Activated CD8-positive, alpha-beta memory T cell treated with anti-CD3 and anti-CD28 coated beads for 24 hours (primary cell): ENCODE data around the gene PRADC1.
"Not testable (repeated sequence)": the region's sequence is repeated elsewhere in the genome, so short reads cannot be mapped to it uniquely, and the experiment has no call there.

Experiments
- DNase-seq: peaks from one replicate; pipeline ENCODE4 v3.0.0-alpha.2; 2020

Gene PRADC1

GRCh38 chr2:73200281-73200680 lies 32.8 kb downstream of the PRADC1 start:
- not testable (repeated sequence) for DNase-seq

DNA sequence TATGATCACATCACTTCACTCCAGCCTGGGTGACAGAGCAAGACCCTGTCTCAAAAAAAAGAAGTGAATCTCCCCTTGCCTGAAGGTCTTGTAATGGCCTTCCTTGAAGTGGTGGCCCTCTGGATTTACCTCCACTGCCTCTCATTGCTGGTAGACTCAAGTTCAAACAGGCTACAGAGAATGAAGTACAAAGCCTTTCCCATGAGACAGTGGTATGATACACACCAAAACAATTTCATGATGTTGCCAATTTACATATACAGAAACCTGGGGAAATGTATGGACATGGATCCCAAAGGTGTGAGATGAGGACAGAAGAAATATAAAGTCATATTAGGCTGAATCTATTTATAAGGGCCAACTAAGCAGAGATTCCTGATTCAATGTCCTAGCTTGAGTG lies 35.5 kb downstream of the PRADC1 start:
- no peak for DNase-seq

- DNase-seq, result no peak
Measured at GRCh38 chr2:73187549-73187948, 45.5 kb downstream of the PRADC1 start.

GRCh38 chr2:73185965-73186364 lies 47.1 kb downstream of the PRADC1 start:
- no peak for DNase-seq
